Activated naive CD8-positive, alpha-beta T cell treated with anti-CD3 and anti-CD28 coated beads for 36 hours (primary cell): ENCODE data around the gene OR9Q1. TPM values are rescaled to one million over a fixed set of nuclear protein-coding genes. Genes with fewer than 3 reads are reported as not detected.

ENCODE experiments used
- DNase-seq: peaks from one replicate; pipeline ENCODE4 v3.0.0; 2021
- H3K27ac Mint-ChIP-seq: one replicate; pipeline ENCODE4 v1.8.0; 2022; ENCODE audit warnings: mild to moderate bottlenecking, moderate library complexity, mixed read lengths
- H3K27me3 Mint-ChIP-seq: one replicate; pipeline ENCODE4 v1.8.0; 2022; ENCODE audit warnings: mild to moderate bottlenecking, mixed read lengths
- H3K36me3 Mint-ChIP-seq: one replicate; pipeline ENCODE4 v1.8.0; 2021; ENCODE audit warnings: mild to moderate bottlenecking, mixed read lengths
- H3K4me1 Mint-ChIP-seq: one replicate; pipeline ENCODE4 v1.8.0; 2021; ENCODE audit warnings: mixed read lengths
- H3K4me3 Mint-ChIP-seq: one replicate; pipeline ENCODE4 v1.8.0; 2022; ENCODE audit warnings: mild to moderate bottlenecking, moderate library complexity, mixed read lengths
- H3K9me3 Mint-ChIP-seq: one replicate; pipeline ENCODE4 v1.8.0; 2022; ENCODE audit warnings: mixed read lengths
- total RNA-seq, 2 experiments: library from RNA; stranded (reverse); gene quantifications; one replicate each; pipeline ENCODE4 v1.2.3, GENCODE V29; 2021

OR9Q1 gene
- total RNA-seq, 2 experiments from 2014 or later = not detected

DNA sequence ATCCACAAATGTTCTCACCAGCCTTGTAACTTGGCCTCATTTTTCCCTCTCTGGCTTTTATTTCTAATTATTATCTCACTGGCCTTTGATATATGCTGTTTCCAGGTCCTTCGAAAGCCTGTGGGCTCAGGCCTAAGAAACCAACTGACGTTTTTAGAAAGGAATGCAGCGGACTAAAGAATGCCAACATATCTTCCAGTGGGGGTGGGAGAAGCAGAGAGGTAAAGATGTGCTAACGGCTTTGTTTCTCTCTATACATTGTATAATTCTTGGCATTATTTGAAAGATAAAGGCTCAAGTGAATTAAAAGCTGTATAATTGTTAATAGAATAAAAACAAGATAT is 35.3 kb downstream of the OR9Q1 start:
- H3K4me3 Mint-ChIP-seq = no peak overlapping the region
- no peaks in the 10 kb centered on the region for H3K4me1 Mint-ChIP-seq
- DNase-seq = no peak
- no peak overlapping the region for H3K27ac Mint-ChIP-seq
- H3K9me3 Mint-ChIP-seq = no peaks in the 10 kb centered on the region
- H3K36me3 Mint-ChIP-seq = no peaks in the 10 kb centered on the region
- peaks cover 6% of the 10 kb centered on the region for H3K27me3 Mint-ChIP-seq

DNA sequence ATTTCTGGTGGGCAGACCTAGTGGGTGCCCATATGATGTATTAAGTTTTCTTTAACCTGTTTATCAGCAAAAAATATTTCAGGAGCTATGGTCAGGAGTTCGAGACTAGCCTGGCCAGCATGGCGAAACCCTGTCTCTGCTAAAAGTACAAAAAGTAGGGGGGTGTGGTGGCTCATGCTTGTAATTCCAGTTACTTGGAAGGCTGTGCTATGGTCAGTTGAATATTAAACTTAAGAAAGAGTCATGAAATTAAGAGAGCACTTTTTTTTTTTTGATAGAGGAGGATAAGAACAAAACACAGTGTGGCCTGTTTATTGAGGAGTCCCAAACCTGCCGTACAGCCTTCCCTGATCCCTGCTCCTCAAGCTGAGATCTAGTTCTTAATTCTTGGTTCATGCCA is 36.9 kb downstream of the OR9Q1 start:
- no peaks in the 10 kb centered on the region for H3K4me1 Mint-ChIP-seq
- DNase-seq = no peak
- H3K27me3 Mint-ChIP-seq = peaks cover 6% of the 10 kb centered on the region
- H3K27ac Mint-ChIP-seq = no peak overlapping the region
- no peak overlapping the region for H3K4me3 Mint-ChIP-seq
- no peaks in the 10 kb centered on the region for H3K9me3 Mint-ChIP-seq
- no peaks in the 10 kb centered on the region for H3K36me3 Mint-ChIP-seq

DNA sequence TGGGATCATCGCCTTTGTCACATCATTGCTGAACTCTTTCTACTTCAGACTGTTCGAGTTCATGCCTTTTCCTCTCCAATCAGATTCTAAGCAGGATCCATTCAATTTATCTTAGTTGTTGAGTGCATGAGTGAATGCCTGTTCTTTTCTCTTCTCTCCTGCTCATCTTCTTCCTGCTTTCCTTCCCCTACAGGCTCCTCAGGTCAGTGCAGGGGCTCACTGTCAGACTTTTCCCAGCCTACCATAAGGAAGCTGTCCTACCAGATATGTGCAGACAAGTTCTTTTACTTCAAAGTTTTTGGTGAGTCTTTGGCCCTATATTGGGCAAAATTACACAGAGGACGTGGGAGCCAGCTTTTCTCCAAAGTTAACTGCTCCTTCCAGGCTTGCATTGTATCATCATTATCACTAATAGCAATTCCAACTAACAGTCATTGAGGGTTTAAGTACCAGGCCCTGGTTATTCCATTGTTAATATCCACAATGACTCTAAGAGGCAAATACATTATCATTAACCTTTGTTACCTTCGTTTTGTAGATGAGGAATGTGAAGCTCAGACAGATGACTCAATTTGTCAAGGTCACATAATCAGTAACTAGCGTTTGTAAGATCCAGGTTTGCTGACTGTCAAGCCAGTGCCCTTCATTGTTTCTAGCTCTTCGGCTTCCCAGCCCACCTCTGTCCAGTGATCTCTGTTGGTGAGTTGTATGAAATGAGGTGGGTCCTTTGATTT is 37.4 kb downstream of the OR9Q1 start:
- Mint-ChIP-seq H3K36me3 (no peaks in the 10 kb centered on the region), H3K4me3 (no peak overlapping the region), H3K27me3 (peaks cover 6% of the 10 kb centered on the region), H3K27ac (no peak overlapping the region), H3K4me1 (no peaks in the 10 kb centered on the region), H3K9me3 (no peaks in the 10 kb centered on the region)
- no peak for DNase-seq

DNA sequence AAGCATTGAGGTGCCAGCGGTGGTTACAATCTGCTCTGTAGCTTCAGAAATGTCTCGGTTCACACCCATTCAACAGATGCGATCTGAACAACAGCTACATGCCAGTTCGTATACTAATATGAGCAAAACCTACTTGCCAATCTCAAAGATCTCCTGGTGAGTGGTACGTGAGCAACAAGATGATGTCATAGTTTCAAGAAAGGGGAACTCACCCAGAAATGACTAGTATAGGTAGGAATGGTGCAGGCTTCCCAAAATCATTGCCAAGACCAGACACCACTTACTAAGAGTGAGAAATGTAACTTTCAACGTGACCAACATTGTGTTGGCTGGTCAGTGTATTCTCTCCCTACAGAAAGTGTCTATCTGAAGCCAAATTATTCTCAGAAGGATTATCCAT is 38.1 kb downstream of the OR9Q1 start:
- H3K4me3 Mint-ChIP-seq = no peak overlapping the region
- DNase-seq = no peak
- no peaks in the 10 kb centered on the region for H3K4me1 Mint-ChIP-seq

DNA sequence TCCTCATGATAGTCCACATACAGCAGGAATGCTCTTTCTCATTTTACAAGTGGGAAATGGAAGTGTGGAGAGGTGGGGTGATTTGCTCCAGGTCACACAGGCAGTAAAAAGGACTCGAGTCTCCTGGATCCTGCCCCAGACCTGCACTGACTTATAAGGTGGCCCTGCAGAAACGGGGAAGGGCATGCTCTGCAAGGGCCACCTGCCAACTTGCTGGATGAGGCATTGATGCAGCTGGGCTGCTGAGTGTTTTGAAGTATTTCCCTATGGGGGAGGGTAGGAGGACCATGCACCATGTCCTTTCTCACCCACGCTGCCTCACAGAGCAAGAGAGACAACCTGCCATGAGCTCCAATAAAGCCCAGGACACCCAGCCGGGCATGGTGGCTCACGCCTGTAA is 44.0 kb downstream of the OR9Q1 start:
- Mint-ChIP-seq H3K4me3 (no peak overlapping the region), H3K27me3 (no peaks in the 10 kb centered on the region), H3K4me1 (no peaks in the 10 kb centered on the region), H3K9me3 (no peaks in the 10 kb centered on the region), H3K36me3 (no peaks in the 10 kb centered on the region), H3K27ac (no peak overlapping the region)
- DNase-seq = no peak

More for the DNA sequence above, 38.1 kb downstream of the OR9Q1 start:
- Mint-ChIP-seq H3K9me3 (no peaks in the 10 kb centered on the region), H3K27ac (no peak overlapping the region), H3K27me3 (peaks cover 6% of the 10 kb centered on the region), H3K36me3 (no peaks in the 10 kb centered on the region)

DNA sequence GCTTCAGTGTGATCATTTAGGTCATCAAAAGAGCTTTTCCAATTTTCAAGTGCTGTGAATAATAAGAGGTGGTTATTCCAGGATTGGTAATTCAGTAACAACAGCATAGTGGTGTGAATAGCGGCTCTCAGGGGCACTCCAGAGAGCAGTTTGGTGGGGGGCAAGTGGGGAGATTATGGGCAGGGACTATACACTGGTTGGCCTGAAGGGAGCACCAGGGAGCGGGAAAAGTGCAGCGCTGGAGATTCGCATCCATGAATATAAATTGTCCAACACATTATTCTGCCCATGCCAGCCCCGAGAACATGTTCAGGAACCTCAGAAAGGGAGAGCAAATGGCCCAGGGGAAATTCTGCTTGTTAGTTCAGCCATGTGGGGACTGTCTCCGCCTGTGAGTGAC is 45.0 kb downstream of the OR9Q1 start:
- Mint-ChIP-seq H3K36me3 (no peaks in the 10 kb centered on the region), H3K4me1 (no peaks in the 10 kb centered on the region), H3K9me3 (no peaks in the 10 kb centered on the region), H3K27ac (no peak overlapping the region), H3K27me3 (no peaks in the 10 kb centered on the region), H3K4me3 (no peak overlapping the region)
- DNase-seq = no peak

DNA sequence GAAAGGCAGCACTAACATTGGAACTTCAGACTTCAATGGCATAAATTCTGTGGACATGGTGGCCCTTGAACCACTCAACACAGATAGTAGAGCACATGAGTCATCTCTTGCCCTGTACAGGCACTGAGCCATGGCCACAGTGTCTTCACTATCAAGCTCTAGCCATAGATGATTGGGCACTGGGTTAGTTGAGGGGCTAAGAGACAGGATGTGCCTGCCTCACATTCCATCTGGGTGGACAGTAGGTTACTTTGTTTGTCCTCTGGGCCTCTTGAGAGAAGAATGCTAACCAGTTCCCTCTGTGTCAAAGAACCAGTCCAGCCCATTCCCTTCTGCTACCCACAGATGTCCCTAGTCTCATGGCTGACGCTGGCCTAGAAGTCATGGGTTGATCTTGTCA is 46.9 kb downstream of the OR9Q1 start:
- DNase-seq = no peak
- H3K4me3 Mint-ChIP-seq = no peak overlapping the region
- H3K36me3 Mint-ChIP-seq = no peaks in the 10 kb centered on the region
- H3K9me3 Mint-ChIP-seq = no peaks in the 10 kb centered on the region
- H3K27me3 Mint-ChIP-seq = peaks cover 3% of the 10 kb centered on the region
- no peak overlapping the region for H3K27ac Mint-ChIP-seq
- H3K4me1 Mint-ChIP-seq = no peaks in the 10 kb centered on the region

DNA sequence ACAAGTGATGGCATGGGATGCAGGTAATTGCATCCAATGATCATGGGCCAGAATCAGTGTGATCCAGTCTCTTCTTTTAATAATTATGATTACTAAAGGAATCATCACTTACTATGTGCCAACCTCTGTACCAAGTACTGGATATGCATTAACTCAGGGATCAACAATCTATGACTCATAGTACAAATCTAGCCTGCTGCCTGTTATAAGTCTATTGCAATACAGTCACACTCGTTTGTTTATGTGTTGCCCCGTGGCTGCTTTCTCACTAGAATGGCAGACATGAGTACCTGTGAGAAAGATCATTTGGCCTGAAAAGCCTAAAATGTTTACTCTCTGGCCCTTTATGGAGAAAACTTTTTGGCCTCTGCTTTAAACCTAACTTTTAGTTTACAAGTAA is 52.1 kb downstream of the OR9Q1 start:
- Mint-ChIP-seq H3K4me1 (no peaks in the 10 kb centered on the region), H3K27ac (no peak overlapping the region), H3K4me3 (no peak overlapping the region), H3K9me3 (no peaks in the 10 kb centered on the region), H3K36me3 (no peaks in the 10 kb centered on the region), H3K27me3 (peaks cover 3% of the 10 kb centered on the region)
- no peak for DNase-seq

DNA sequence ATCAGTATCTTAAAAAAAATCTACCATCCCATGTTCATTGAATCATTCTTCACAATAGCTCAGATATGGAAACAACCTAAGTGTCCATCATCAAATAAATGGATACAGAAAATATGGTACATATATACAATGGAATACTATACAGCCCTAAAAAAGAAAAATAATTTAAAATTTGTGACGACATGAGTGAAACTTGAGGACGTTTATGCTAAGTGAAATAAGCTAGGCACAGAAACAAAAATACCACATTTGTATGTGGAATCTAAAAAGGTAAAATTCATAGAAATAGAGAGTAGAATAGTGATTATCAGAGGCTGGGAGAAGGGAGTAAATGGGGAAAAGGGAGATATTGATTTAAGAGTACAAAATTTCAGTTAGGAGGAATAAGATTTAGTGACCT is 62.8 kb downstream of the OR9Q1 start:
- H3K27me3 Mint-ChIP-seq = peaks cover 13% of the 10 kb centered on the region
- H3K9me3 Mint-ChIP-seq = peaks cover 4% of the 10 kb centered on the region
- H3K4me3 Mint-ChIP-seq = no peak overlapping the region
- no peaks in the 10 kb centered on the region for H3K36me3 Mint-ChIP-seq
- no peak for DNase-seq
- H3K27ac Mint-ChIP-seq = no peak overlapping the region
- H3K4me1 Mint-ChIP-seq = no peaks in the 10 kb centered on the region

DNA sequence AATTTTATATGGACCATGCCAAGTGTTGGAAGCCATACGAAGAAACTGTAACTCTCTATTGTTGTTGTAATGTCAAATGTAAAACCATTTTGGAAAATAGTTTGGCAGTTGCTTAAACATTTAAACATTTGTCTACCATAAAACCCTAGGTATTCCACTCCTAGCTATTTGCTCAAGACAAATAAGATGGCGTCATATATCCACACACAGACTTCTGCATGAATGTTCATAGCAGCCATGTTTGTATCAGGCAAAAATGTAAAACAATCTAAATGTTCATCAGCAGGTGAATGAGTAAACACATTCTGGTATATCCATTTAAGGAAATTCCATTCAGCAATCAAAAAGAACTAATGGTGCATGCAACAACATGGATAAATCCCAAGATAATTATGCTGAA is 73.8 kb downstream of the OR9Q1 start:
- Mint-ChIP-seq H3K4me3 (no peak overlapping the region), H3K27ac (no peak overlapping the region), H3K36me3 (no peaks in the 10 kb centered on the region), H3K27me3 (peaks cover 3% of the 10 kb centered on the region), H3K9me3 (peaks cover 4% of the 10 kb centered on the region), H3K4me1 (no peaks in the 10 kb centered on the region)
- DNase-seq = no peak

DNA sequence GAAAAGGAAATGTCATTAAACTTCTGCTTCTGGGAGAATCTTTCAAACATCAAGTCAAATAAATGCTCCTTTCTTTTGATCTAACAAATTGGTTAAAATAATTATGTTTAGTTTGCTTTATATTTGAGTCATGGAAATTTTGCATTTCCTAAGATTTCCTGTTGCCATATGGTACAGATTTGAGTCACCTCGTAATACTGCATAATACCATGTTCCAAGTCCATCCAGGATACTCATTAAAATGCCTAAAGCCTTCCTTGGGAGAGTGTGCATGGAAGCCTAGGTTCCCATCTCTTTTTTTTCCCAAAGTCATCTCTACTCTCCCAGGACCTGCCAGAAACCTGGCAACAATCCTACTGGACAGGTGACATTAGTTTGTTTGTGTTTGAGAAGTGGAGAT is 97.4 kb downstream of the OR9Q1 start:
- Mint-ChIP-seq H3K4me1 (no peaks in the 10 kb centered on the region), H3K27ac (no peak overlapping the region), H3K9me3 (no peaks in the 10 kb centered on the region), H3K27me3 (peaks cover 8% of the 10 kb centered on the region), H3K4me3 (no peak overlapping the region), H3K36me3 (no peaks in the 10 kb centered on the region)
- DNase-seq = no peak

DNA sequence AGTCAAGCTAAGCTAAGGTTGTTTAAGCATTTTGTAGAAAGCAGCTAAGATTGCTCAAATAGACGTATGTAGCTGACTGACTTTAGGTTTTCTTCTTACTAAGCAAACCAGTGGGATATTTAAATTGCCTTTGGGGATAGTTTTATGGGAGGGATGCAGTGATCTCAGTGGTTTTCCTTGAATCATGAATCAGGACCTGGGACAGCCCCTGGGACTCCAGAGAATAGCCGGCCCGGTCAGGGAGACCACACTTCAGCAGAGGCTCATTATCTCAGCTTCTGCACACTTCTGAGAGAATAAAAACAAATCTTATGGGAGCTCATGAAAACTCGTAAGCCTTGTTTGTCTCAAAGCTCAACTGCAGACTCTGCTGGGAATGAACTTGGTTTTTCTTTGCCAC is 101.8 kb downstream of the OR9Q1 start, which contains the start of gene OR9I1:
OR9I1 (minus strand) TSS at position 62 of the 400 bp plus-strand sequence. CDS start 6,086 bp downstream, outside the sequence.
- Mint-ChIP-seq H3K4me3 (no peak within 1 kb of the TSS), H3K27me3 (peaks cover 3% of the 10 kb centered on the region), H3K9me3 (no peaks in the 10 kb centered on the region), H3K4me1 (no peaks in the 10 kb centered on the region), H3K27ac (no peak within 1 kb of the TSS), H3K36me3 (no peaks in the 10 kb centered on the region)
- no peak for DNase-seq

DNA sequence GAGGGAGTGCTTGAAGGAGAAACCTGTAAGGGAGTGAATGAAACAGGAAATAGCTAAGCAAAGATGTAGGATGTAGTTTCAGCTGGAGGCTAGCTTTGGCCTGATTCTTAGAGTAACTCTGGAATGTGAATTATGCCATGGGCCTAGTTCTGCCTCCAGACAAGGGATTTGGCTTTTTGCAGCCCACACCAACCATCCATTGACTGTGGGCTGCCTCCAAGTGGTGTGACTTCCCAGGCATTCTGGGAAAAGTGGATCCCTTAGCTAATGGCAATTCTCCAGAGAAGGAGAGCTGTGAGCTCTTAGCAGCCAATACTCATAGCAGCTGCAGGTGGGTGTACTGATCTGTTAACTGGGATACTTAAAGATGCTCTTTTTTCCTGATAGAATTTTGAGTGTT is 103.7 kb downstream of the OR9Q1 start:
- Mint-ChIP-seq H3K4me1 (no peaks in the 10 kb centered on the region), H3K4me3 (no peak overlapping the region), H3K9me3 (no peaks in the 10 kb centered on the region), H3K27ac (no peak overlapping the region), H3K27me3 (no peaks in the 10 kb centered on the region), H3K36me3 (no peaks in the 10 kb centered on the region)
- no peak for DNase-seq

DNA sequence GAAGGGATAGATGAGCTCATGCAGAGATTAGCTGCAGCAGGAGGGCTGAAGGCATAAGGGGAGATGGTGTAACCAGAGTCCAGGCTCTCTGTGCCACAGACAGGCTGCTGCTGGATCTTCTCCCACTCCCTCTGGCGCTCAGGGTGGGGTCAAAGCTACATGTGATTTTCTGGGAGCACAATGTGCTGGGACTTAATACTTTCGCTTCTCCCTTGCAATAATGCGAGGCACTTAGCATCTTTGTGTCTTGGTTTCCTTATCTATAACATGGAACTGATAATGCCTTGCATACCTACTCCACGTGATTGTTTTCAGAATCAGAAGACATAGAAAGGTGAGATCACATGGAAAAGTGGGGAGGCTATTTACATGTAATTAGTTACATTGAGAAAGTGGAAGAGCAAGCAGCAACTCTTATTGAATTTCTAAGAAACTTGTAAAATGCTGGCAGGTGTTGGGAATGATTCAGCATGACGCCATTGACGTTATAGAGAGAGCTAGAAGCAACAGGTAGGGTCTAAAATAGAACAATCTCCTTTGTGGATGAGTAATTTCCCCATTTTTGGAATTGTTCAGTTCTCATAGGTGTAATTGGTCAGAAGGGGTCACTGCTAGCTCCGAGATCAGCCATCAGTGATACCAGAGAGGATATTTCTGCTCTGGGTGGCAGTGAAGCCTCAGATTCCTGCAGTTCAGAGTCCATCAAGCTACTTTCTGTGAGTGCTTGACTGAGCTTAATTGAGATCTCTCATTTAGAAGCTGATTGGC is 109.8 kb downstream of the OR9Q1 start:
- DNase-seq = no peak
- no peaks in the 10 kb centered on the region for H3K27me3 Mint-ChIP-seq
- no peaks in the 10 kb centered on the region for H3K4me1 Mint-ChIP-seq
- no peak overlapping the region for H3K4me3 Mint-ChIP-seq
- H3K27ac Mint-ChIP-seq = no peak overlapping the region
- no peaks in the 10 kb centered on the region for H3K9me3 Mint-ChIP-seq
- H3K36me3 Mint-ChIP-seq = no peaks in the 10 kb centered on the region

DNA sequence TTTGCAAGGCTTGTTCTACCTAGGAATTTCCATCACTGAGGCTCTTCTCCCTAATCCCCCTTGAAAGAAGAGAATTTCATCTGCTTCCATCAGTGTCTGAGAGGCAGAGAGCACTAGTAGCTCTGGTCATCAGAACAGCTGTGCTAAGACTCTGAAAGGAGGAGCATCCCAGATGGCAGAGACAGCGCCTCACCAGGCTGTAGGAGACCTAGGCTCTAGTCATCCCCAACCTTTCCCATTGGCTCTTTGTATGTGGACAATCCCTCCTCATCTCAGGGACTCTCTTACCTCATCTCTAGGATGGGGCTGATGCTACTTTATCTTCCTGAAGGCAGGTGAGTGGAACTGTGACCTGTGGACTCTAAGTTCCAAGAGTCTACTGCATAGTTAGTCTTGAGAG is 110.5 kb downstream of the OR9Q1 start:
- Mint-ChIP-seq H3K9me3 (no peaks in the 10 kb centered on the region), H3K4me1 (no peaks in the 10 kb centered on the region), H3K4me3 (no peak overlapping the region), H3K27ac (no peak overlapping the region), H3K36me3 (no peaks in the 10 kb centered on the region), H3K27me3 (no peaks in the 10 kb centered on the region)
- DNase-seq = no peak

DNA sequence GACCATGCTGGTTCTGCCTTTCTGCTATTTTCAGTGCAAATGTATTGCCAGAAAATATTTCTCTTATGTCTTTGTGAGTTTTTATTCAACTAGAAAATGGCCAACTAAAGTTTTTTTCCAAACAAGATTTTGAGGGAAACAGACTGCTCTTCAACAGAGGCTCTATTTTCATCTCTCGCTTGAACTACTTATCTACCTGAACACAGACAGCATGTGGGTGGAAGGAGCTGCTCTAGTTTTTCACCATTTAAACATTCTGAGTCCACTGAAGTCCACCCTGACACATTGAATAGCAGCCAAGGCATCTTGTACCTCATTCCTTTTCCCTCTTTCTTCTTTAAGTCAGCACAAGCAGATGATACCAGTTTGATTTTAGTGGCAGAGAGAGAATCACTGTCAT is 111.5 kb downstream of the OR9Q1 start:
- Mint-ChIP-seq H3K27ac (no peak overlapping the region), H3K27me3 (no peaks in the 10 kb centered on the region)
- DNase-seq = no peak

More for the DNA sequence above, 111.5 kb downstream of the OR9Q1 start:
- no peak overlapping the region for H3K4me3 Mint-ChIP-seq
- H3K9me3 Mint-ChIP-seq = no peaks in the 10 kb centered on the region
- no peaks in the 10 kb centered on the region for H3K4me1 Mint-ChIP-seq
- no peaks in the 10 kb centered on the region for H3K36me3 Mint-ChIP-seq
